Caco-2 (cell line): ENCODE results near the gene GRIK3. TPM values are rescaled to one million over a fixed set of nuclear protein-coding genes. Genes with fewer than 3 reads are reported as not detected.

ENCODE experiments used
- BruUV-seq: library from RNA; stranded (reverse); fragments of 400-500 nt; replicated peaks from 2 replicates; lab custom pipeline; 2021; lab: Mats Ljungman, UMichigan
- CTCF ChIA-PET: fragments of 300-600 bp; sonication (Branson Sonifier 250); formaldehyde crosslinking; loops from one replicate; lab custom pipeline; 2022; ENCODE audit warnings: antibody characterized with exemption; lab: Charles Lee
- POLR2A ChIA-PET: fragments of 300-600 bp; sonication (Branson Sonifier 250); formaldehyde crosslinking; loops from one replicate; lab custom pipeline; 2022; ENCODE audit warnings: antibody characterized with exemption; lab: Charles Lee
- DNase-seq, 2 experiments: peaks; one replicate each; pipeline versions ENCODE4 v3.0.0 to v3.0.0-alpha.2; 2020 to 2022
- H3K27me3 ChIP-seq: replicated peaks from 2 replicates; pipeline ENCODE4 v1.6.0; 2011; ENCODE audit warnings: low read length; ENCODE audit not compliant: control insufficient read depth, insufficient read depth
- H3K36me3 ChIP-seq: 2 replicates; pipeline ENCODE4 v1.5.1; 2011; ENCODE audit warnings: low read length; ENCODE audit not compliant: control insufficient read depth, insufficient read depth
- H3K4me1 ChIP-seq: fragments of 250-450 bp; sonication (Bioruptor Pico); 2 replicates; pipeline ENCODE4 v1.5.1; 2020; ENCODE audit warnings: mild to moderate bottlenecking
- H3K4me3 ChIP-seq: 2 replicates; pipeline ENCODE4 v1.5.1; 2011; ENCODE audit warnings: low read depth, mild to moderate bottlenecking, control low read depth, low read length
- H3K9me3 ChIP-seq: fragments of 250-450 bp; sonication (Bioruptor Pico); 2 replicates; pipeline ENCODE4 v1.5.1; 2020; ENCODE audit warnings: mild to moderate bottlenecking, moderate library complexity
- H3K27ac Mint-ChIP-seq: one replicate; pipeline ENCODE4 v1.8.0; 2022; ENCODE audit warnings: mixed read lengths; ENCODE audit not compliant: unreplicated experiment
- H3K27me3 Mint-ChIP-seq: one replicate; pipeline ENCODE4 v1.8.0; 2022; ENCODE audit warnings: mixed read lengths; ENCODE audit not compliant: insufficient read depth, unreplicated experiment
- H3K36me3 Mint-ChIP-seq: one replicate; pipeline ENCODE4 v1.8.0; 2022; ENCODE audit warnings: mild to moderate bottlenecking, mixed read lengths; ENCODE audit not compliant: insufficient read depth, unreplicated experiment
- H3K4me1 Mint-ChIP-seq: one replicate; pipeline ENCODE4 v1.8.0; 2022; ENCODE audit warnings: low read depth, mixed read lengths; ENCODE audit not compliant: unreplicated experiment
- H3K4me3 Mint-ChIP-seq: one replicate; pipeline ENCODE4 v1.8.0; 2022; ENCODE audit warnings: mild to moderate bottlenecking, moderate library complexity, mixed read lengths; ENCODE audit not compliant: unreplicated experiment
- H3K9me3 Mint-ChIP-seq: one replicate; pipeline ENCODE4 v1.8.0; 2022; ENCODE audit warnings: mixed read lengths; ENCODE audit not compliant: unreplicated experiment
- intact Hi-C: fragments of 100-400 bp; cut with micrococcal nuclease; formaldehyde crosslinking; loops from one replicate; pipeline ENCODE4 v1.10.0; 2022; ENCODE audit not compliant: unreplicated experiment
- total RNA-seq: library from RNA; stranded (reverse); gene quantifications from 2 replicates; pipeline ENCODE4 v1.2.3, GENCODE V29; 2022
- TF ChIP-seq, protein P1 (sequence below), 2 experiments: fragments of 200-600 bp in 1 of 2; IDR thresholded peaks; 1 replicate in 1 of 2; 2 replicates in 1 of 2; pipeline versions ENCODE4 v1.5.1 to v1.8.0; 2011 to 2022; ENCODE audit warnings: antibody characterized with exemption in 1 of 2, control low read depth in 1 of 2, inconsistent platforms in 1 of 2, low read depth in 1 of 2, low read length in 1 of 2, mild to moderate bottlenecking in 1 of 2, moderate library complexity in 1 of 2; ENCODE audit not compliant: insufficient read depth in 1 of 2, severe bottlenecking in 1 of 2, unreplicated experiment in 1 of 2

The GRIK3 gene
- total RNA-seq, 1 experiment from 2014 or later: not detected

GRCh38 chr1:36874271-36875060, 159.8 kb downstream of the GRIK3 start:
- TF ChIP-seq, protein P1, sequence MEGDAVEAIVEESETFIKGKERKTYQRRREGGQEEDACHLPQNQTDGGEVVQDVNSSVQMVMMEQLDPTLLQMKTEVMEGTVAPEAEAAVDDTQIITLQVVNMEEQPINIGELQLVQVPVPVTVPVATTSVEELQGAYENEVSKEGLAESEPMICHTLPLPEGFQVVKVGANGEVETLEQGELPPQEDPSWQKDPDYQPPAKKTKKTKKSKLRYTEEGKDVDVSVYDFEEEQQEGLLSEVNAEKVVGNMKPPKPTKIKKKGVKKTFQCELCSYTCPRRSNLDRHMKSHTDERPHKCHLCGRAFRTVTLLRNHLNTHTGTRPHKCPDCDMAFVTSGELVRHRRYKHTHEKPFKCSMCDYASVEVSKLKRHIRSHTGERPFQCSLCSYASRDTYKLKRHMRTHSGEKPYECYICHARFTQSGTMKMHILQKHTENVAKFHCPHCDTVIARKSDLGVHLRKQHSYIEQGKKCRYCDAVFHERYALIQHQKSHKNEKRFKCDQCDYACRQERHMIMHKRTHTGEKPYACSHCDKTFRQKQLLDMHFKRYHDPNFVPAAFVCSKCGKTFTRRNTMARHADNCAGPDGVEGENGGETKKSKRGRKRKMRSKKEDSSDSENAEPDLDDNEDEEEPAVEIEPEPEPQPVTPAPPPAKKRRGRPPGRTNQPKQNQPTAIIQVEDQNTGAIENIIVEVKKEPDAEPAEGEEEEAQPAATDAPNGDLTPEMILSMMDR (IDR thresholded peaks at IDR 0.05; ENCODE audit: insufficient read depth in 1 of 2, low read depth in 1 of 2, low read length in 1 of 2, severe bottlenecking in 1 of 2, unreplicated experiment in 1 of 2): no peak
- CTCF ChIA-PET: no interaction called here

GRCh38 chr1:36872858-36873257, 161.5 kb downstream of the GRIK3 start:
- Mint-ChIP-seq H3K9me3 (no peaks in the 10 kb centered on the region), H3K36me3 (no peaks in the 10 kb centered on the region), H3K4me3 (no peak overlapping the region), H3K27ac (no peak overlapping the region), H3K4me1 (no peaks in the 10 kb centered on the region), H3K27me3 (peaks cover 12% of the 10 kb centered on the region)
- Histone ChIP-seq H3K27me3 (no peaks in the 10 kb centered on the region), H3K4me1 (no peaks in the 10 kb centered on the region), H3K9me3 (no peaks in the 10 kb centered on the region), H3K36me3 (no peaks in the 10 kb centered on the region), H3K4me3 (no peak overlapping the region)
- TF ChIP-seq, protein P1 (IDR thresholded peaks at IDR 0.05; ENCODE audit: insufficient read depth in 1 of 2, low read depth in 1 of 2, low read length in 1 of 2, severe bottlenecking in 1 of 2, unreplicated experiment in 1 of 2): no peak
- ChIA-PET CTCF (no interaction called here), POLR2A (no interaction called here)
- DNase-seq: no peak
- intact Hi-C loops: no loop called here
- BruUV-seq: no TSS peak

More at GRCh38 chr1:36874271-36875060, 159.8 kb downstream of the GRIK3 start:
- H3K36me3 Mint-ChIP-seq: no peaks in the 10 kb centered on the region
- H3K9me3 Mint-ChIP-seq: no peaks in the 10 kb centered on the region
- POLR2A ChIA-PET: no interaction called here
- Histone ChIP-seq H3K4me1 (no peaks in the 10 kb centered on the region), H3K27me3 (no peaks in the 10 kb centered on the region), H3K4me3 (no peak overlapping the region), H3K9me3 (no peaks in the 10 kb centered on the region), H3K36me3 (no peaks in the 10 kb centered on the region)
- H3K27me3 Mint-ChIP-seq: peaks cover 18% of the 10 kb centered on the region
- H3K4me1 Mint-ChIP-seq: no peaks in the 10 kb centered on the region
- BruUV-seq: no TSS peak
- no peak overlapping the region for H3K27ac Mint-ChIP-seq
- intact Hi-C loops: no loop called here
- no peak overlapping the region for H3K4me3 Mint-ChIP-seq
- no peak for DNase-seq

- Histone ChIP-seq H3K36me3 (no peaks in the 10 kb centered on the region), H3K9me3 (no peaks in the 10 kb centered on the region), H3K27me3 (no peaks in the 10 kb centered on the region), H3K4me1 (no peaks in the 10 kb centered on the region), H3K4me3 (no peak overlapping the region)
- no peak for DNase-seq
- BruUV-seq: no TSS peak
- Mint-ChIP-seq H3K36me3 (no peaks in the 10 kb centered on the region), H3K27ac (no peak overlapping the region), H3K9me3 (no peaks in the 10 kb centered on the region), H3K4me3 (no peak overlapping the region), H3K27me3 (peaks cover 6% of the 10 kb centered on the region), H3K4me1 (no peaks in the 10 kb centered on the region)
- TF ChIP-seq, protein P1 (IDR thresholded peaks at IDR 0.05; ENCODE audit: insufficient read depth in 1 of 2, low read depth in 1 of 2, low read length in 1 of 2, severe bottlenecking in 1 of 2, unreplicated experiment in 1 of 2): no peak
- ChIA-PET POLR2A (no interaction called here), CTCF (no interaction called here)
- intact Hi-C loops: no loop called here
Measured at GRCh38 chr1:36872126-36872754, 162.1 kb downstream of the GRIK3 start.
